Left ventricle myocardium superior (tissue), 1 donor: ENCODE data around the gene RADIL. TPM values are rescaled to one million over a fixed set of nuclear protein-coding genes. Genes with fewer than 3 reads are reported as not detected.
"Not testable (repeated sequence)": the region's sequence is repeated elsewhere in the genome, so short reads cannot be mapped to it uniquely, and the experiment has no call there.

Experiments
- ATAC-seq: fragments of 200-7000 bp; cut with Tn5 transposase; one replicate; pipeline ENCODE4 v1.9.1; 2020; ENCODE audit warnings: mild to moderate bottlenecking, moderate library complexity
- DNase-seq: peaks from one replicate; pipeline ENCODE4 v3.0.0-alpha.2; 2020
- intact Hi-C: fragments of 100-400 bp; cut with micrococcal nuclease; formaldehyde crosslinking; loops from one replicate; pipeline ENCODE4 v1.11.0; 2022
- total RNA-seq: library from RNA; stranded (reverse); fragmentation: NEBNext Ultra II Directional; extraction: Animal tissue kit (Norgen Biotek cat#: 25700); gene quantifications from one replicate; pipeline ENCODE4 v1.2.1, GENCODE V29; 2021
- donor health status: DM: no; HTN: yes; CAD: no; lungs with severe emphysema.

Gene RADIL
- total RNA-seq, 1 donor from 2014 or later: 2.8 TPM

- ATAC-seq (no peak), DNase-seq (no peak)
- intact Hi-C loops: no loop called here
Measured at GRCh38 chr7:4800926-4801838, 82.3 kb downstream of the RADIL start.

GRCh38 chr7:4800487-4800886 lies 83.0 kb downstream of the RADIL start:
- ATAC-seq (no peak), DNase-seq (no peak)
- intact Hi-C loops: no loop called here

- intact Hi-C loops: no loop called here
- ATAC-seq (peak; percentile 75), DNase-seq (peak; percentile 84)
Measured at GRCh38 chr7:4799508-4800268, 83.8 kb downstream of the RADIL start.

GRCh38 chr7:4798706-4799235 lies 84.7 kb downstream of the RADIL start:
- ATAC-seq (peak; percentile 21), DNase-seq (no peak)
- intact Hi-C loops: no loop called here

GRCh38 chr7:4797858-4798705 lies 85.4 kb downstream of the RADIL start:
- ATAC-seq (peak; percentile 65), DNase-seq (peak; percentile 78)
- intact Hi-C loops: no loop called here

GRCh38 chr7:4796453-4796852 lies 87.1 kb downstream of the RADIL start:
- ATAC-seq (no peak), DNase-seq (peak; percentile 21)
- intact Hi-C loops: no loop called here

- peak; percentile 28 for DNase-seq
- intact Hi-C loops: no loop called here
- ATAC-seq: no peak
Measured at GRCh38 chr7:4794591-4795350, 88.7 kb downstream of the RADIL start.

GRCh38 chr7:4794171-4794570 lies 89.3 kb downstream of the RADIL start:
- DNase-seq, ATAC-seq, intact Hi-C loops: not testable (repeated sequence)

GRCh38 chr7:4793385-4793993 lies 90.0 kb downstream of the RADIL start:
- intact Hi-C loops, ATAC-seq: not testable (repeated sequence)
- peak; percentile 28 for DNase-seq

GRCh38 chr7:4792537-4793126 lies 90.9 kb downstream of the RADIL start:
- DNase-seq (peak; percentile 47), ATAC-seq (peak; percentile 41)
- intact Hi-C loops: no loop called here

GRCh38 chr7:4791738-4792536 lies 91.6 kb downstream of the RADIL start:
- intact Hi-C loops: no loop called here
- DNase-seq (peak; percentile 87), ATAC-seq (peak; percentile 81)

- peak; percentile 31 for DNase-seq
- no peak for ATAC-seq
- intact Hi-C loops: no loop called here
Measured at GRCh38 chr7:4791101-4791737, 92.3 kb downstream of the RADIL start.

- DNase-seq: no peak
Measured at GRCh38 chr7:4790516-4790991, 93.0 kb downstream of the RADIL start.

GRCh38 chr7:4790078-4790465 lies 93.4 kb downstream of the RADIL start:
- no peak for ATAC-seq

More at GRCh38 chr7:4790516-4790991, 93.0 kb downstream of the RADIL start:
- no peak for ATAC-seq
- intact Hi-C loops: no loop called here

GRCh38 chr7:4789194-4790077 lies 94.1 kb downstream of the RADIL start:
- ATAC-seq: no peak
- no peak for DNase-seq
- intact Hi-C loops: no loop called here

More at GRCh38 chr7:4790078-4790465, 93.4 kb downstream of the RADIL start:
- intact Hi-C loops: no loop called here
- no peak for DNase-seq
